A673 (cell line): ENCODE measurements around the gene BCL6. TPM values are rescaled to one million over a fixed set of nuclear protein-coding genes. Genes with fewer than 3 reads are reported as not detected.

Source experiments
- BruUV-seq: library from RNA; stranded (reverse); fragments of 400-500 nt; replicated peaks from 2 replicates; lab custom pipeline; 2021; lab: Mats Ljungman, UMichigan
- CTCF ChIA-PET: fragments of 300-600 bp; sonication (Branson Sonifier 250); formaldehyde crosslinking; loops from one replicate; lab custom pipeline; 2022; ENCODE audit warnings: antibody characterized with exemption; lab: Charles Lee
- POLR2A ChIA-PET: fragments of 300-600 bp; sonication (Branson Sonifier 250); formaldehyde crosslinking; loops from one replicate; lab custom pipeline; 2022; ENCODE audit warnings: antibody characterized with exemption; ENCODE audit not compliant: low non-redundant PET; lab: Charles Lee
- DNase-seq: peaks from one replicate; pipeline ENCODE4 v3.0.0-alpha.2; 2015; ENCODE audit warnings: low spot score
- H3K27ac ChIP-seq: fragments of 200-600 bp; sonication (generic); 2 replicates; pipeline ENCODE4 v1.5.1; 2016; ENCODE audit warnings: mixed run types, low read depth, mild to moderate bottlenecking, mixed read lengths, antibody characterized with exemption, low read length; ENCODE audit not compliant: poor library complexity, severe bottlenecking
- H3K27me3 ChIP-seq: fragments of 200-600 bp; sonication (generic); replicated peaks from 2 replicates; pipeline ENCODE4 v1.6.1; 2017; ENCODE audit warnings: mixed run types, low read depth, mild to moderate bottlenecking, mixed read lengths, antibody characterized with exemption, low read length; ENCODE audit not compliant: insufficient read depth, poor library complexity
- H3K36me3 ChIP-seq: fragments of 200-600 bp; sonication (generic); 2 replicates; pipeline ENCODE4 v1.6.1; 2016; ENCODE audit warnings: mixed run types, mild to moderate bottlenecking, mixed read lengths, antibody characterized with exemption, low read length; ENCODE audit not compliant: insufficient read depth, poor library complexity, severe bottlenecking
- H3K4me1 ChIP-seq: fragments of 200-600 bp; sonication (generic); 2 replicates; pipeline ENCODE4 v1.6.1; 2017; ENCODE audit warnings: mixed run types, mild to moderate bottlenecking, mixed read lengths, antibody characterized with exemption, low read length; ENCODE audit not compliant: insufficient read depth, poor library complexity, severe bottlenecking
- H3K4me3 ChIP-seq: fragments of 200-600 bp; sonication (generic); 2 replicates; pipeline ENCODE4 v1.5.1; 2016; ENCODE audit warnings: low read depth, mixed run types, mild to moderate bottlenecking, mixed read lengths, low read length; ENCODE audit not compliant: poor library complexity, severe bottlenecking
- H3K9me3 ChIP-seq: fragments of 200-600 bp; sonication (generic); 2 replicates; pipeline ENCODE4 v1.6.1; 2016; ENCODE audit warnings: mixed run types, low read depth, mild to moderate bottlenecking, mixed read lengths, antibody characterized with exemption, low read length; ENCODE audit not compliant: poor library complexity, severe bottlenecking
- EZH2 ChIP-seq: fragments of 200-600 bp; sonication (generic); IDR thresholded peaks from 2 replicates; pipeline ENCODE4 v1.6.1; 2017; ENCODE audit warnings: borderline replicate concordance, low read depth, mild to moderate bottlenecking, mixed read lengths, antibody characterized with exemption, low read length; ENCODE audit not compliant: poor library complexity, severe bottlenecking
- intact Hi-C: fragments of 100-400 bp; cut with micrococcal nuclease; formaldehyde crosslinking; loops from one replicate; pipeline ENCODE4 v1.10.0; 2022; ENCODE audit not compliant: unreplicated experiment
- total RNA-seq: library from RNA; stranded (reverse); gene quantifications from 2 replicates; pipeline ENCODE4 v1.2.3, GENCODE V29; 2021
- TF ChIP-seq, protein P1 (sequence below): fragments of 300-800, 200-600 bp; sonication (generic); conservative IDR thresholded peaks from 2 replicates; pipeline ENCODE4 v1.5.1; 2017; ENCODE audit warnings: low read depth, mild to moderate bottlenecking, antibody characterized with exemption, low read length, moderate library complexity, mixed read lengths

BCL6 gene
- total RNA-seq, 1 experiment from 2014 or later = 30.3 TPM

- Histone ChIP-seq H3K27ac (no peak overlapping the region), H3K4me1 (peaks cover 21% of the 10 kb centered on the region), H3K9me3 (no peaks in the 10 kb centered on the region), H3K36me3 (peaks cover 23% of the 10 kb centered on the region), H3K4me3 (no peak overlapping the region), H3K27me3 (no peaks in the 10 kb centered on the region)
- ChIA-PET CTCF (interaction anchor here (0.6 kb wide), 1 partner anchor 706 kb away, joined by 4 read pairs; no protein-coding TSS in a partner anchor), POLR2A (interaction anchor here (0.7 kb wide), 1 partner anchor 122 kb away, joined by 10 read pairs; no protein-coding TSS in a partner anchor)
- no peak for TF ChIP-seq EZH2
- TF ChIP-seq, protein P1, sequence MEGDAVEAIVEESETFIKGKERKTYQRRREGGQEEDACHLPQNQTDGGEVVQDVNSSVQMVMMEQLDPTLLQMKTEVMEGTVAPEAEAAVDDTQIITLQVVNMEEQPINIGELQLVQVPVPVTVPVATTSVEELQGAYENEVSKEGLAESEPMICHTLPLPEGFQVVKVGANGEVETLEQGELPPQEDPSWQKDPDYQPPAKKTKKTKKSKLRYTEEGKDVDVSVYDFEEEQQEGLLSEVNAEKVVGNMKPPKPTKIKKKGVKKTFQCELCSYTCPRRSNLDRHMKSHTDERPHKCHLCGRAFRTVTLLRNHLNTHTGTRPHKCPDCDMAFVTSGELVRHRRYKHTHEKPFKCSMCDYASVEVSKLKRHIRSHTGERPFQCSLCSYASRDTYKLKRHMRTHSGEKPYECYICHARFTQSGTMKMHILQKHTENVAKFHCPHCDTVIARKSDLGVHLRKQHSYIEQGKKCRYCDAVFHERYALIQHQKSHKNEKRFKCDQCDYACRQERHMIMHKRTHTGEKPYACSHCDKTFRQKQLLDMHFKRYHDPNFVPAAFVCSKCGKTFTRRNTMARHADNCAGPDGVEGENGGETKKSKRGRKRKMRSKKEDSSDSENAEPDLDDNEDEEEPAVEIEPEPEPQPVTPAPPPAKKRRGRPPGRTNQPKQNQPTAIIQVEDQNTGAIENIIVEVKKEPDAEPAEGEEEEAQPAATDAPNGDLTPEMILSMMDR = no peak
- BruUV-seq = no TSS peak
- intact Hi-C loops = no loop called here
- no peak for DNase-seq
Observed at GRCh38 chr3:187737006-187737367, 8.3 kb downstream of the BCL6 start.

DNA sequence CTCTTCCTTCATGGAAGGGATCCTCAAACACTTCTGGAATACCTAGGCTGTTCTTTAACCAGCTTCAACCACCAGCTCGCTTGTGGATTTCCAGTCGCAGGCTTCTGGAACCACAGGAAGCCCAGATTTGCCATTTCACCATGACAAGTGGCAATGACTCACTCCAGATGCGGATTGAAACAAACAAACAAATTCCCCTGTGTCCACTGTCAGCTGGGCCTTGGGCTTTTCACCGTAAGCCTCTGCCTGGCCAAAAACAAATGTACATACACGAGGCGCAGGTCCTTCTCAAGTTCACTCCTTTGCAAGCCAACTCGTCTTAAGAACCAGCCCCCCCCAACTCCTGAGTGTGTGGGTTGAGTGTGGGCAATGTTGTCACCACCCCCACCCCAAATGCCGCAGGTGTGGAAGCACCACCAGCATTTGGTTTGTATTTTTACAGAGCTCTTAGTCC lies 8.8 kb downstream of the BCL6 start:
- Histone ChIP-seq H3K27me3 (no peaks in the 10 kb centered on the region), H3K9me3 (no peaks in the 10 kb centered on the region), H3K27ac (no peak overlapping the region), H3K36me3 (peaks cover 27% of the 10 kb centered on the region), H3K4me1 (peaks cover 21% of the 10 kb centered on the region), H3K4me3 (no peak overlapping the region)
- ChIA-PET POLR2A (interaction anchor here (0.7 kb wide), 1 partner anchor 123 kb away, joined by 10 read pairs; no protein-coding TSS in a partner anchor), CTCF (no interaction called here)
- intact Hi-C loops = no loop called here
- peak; percentile 49 for DNase-seq
- no TSS peak for BruUV-seq
- TF ChIP-seq, protein P1 = no peak
- no peak for TF ChIP-seq EZH2

DNA sequence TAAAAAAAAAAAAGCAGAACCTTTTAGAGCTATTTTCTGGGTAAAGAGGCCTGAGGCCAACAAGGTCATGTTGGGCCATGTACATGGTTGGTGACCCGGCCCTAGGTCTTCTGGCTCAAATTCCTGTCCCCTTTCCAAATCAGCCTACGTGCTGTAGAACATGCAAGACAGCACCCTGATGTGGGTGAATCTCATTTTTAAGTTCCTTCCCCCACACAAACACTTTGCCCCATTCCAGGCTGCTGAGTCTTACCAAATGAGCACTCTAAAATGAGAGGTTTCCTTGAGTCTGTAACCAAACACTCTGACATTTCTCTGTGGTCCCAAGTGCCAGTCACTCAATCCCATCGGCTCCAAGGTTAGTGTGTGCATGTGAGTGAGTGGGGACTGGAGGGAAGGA lies 9.4 kb downstream of the BCL6 start:
- DNase-seq = no peak
- H3K27me3 ChIP-seq = no peaks in the 10 kb centered on the region
- POLR2A ChIA-PET = interaction anchor here (0.6 kb wide), 1 partner anchor 115 kb away, joined by 3 read pairs; no protein-coding TSS in a partner anchor
- H3K4me3 ChIP-seq = no peak overlapping the region
- no peaks in the 10 kb centered on the region for H3K9me3 ChIP-seq
- H3K27ac ChIP-seq = no peak overlapping the region
- intact Hi-C loops = no loop called here
- CTCF ChIA-PET = no interaction called here
- TF ChIP-seq, protein P1 = no peak
- TF ChIP-seq EZH2 = no peak
- peaks cover 33% of the 10 kb centered on the region for H3K36me3 ChIP-seq
- BruUV-seq = no TSS peak
- peaks cover 21% of the 10 kb centered on the region for H3K4me1 ChIP-seq
